Stimulated activated CD8-positive, alpha-beta memory T cell treated with anti-CD3 and anti-CD28 coated beads, Interleukin-15, amount 100 ng/mL, for 1 hour (primary cell): ENCODE data around the gene JADE1.
A peak's percentile ranks its signal among the peaks of the same experiment; 100 is the strongest.

ENCODE experiments used
- DNase-seq: peaks from one replicate; pipeline ENCODE4 v3.0.0-alpha.2; 2020; ENCODE audit warnings: low read depth

Gene JADE1

GRCh38 chr4:128810871-128811570 is 1.5 kb downstream of the JADE1 start:
- peak; percentile 61 for DNase-seq

GRCh38 chr4:128811571-128812441 is 2.3 kb downstream of the JADE1 start:
- DNase-seq = peak; percentile 58

- peak; percentile 4 for DNase-seq
Measured at GRCh38 chr4:128812442-128813235, 3.1 kb downstream of the JADE1 start.

- no peak for DNase-seq
Measured at GRCh38 chr4:128813965-128814364, 4.5 kb downstream of the JADE1 start.

GRCh38 chr4:128818442-128818841 is 8.9 kb downstream of the JADE1 start:
- DNase-seq = no peak

GRCh38 chr4:128819082-128819742 is 9.7 kb downstream of the JADE1 start:
- DNase-seq = no peak

GRCh38 chr4:128820671-128821070 is 11.2 kb downstream of the JADE1 start:
- no peak for DNase-seq

- no peak for DNase-seq
Measured at GRCh38 chr4:128821151-128821550, 11.7 kb downstream of the JADE1 start.

GRCh38 chr4:128823025-128823661 is 13.6 kb downstream of the JADE1 start:
- DNase-seq = no peak

GRCh38 chr4:128825226-128825625 is 15.7 kb downstream of the JADE1 start:
- no peak for DNase-seq

GRCh38 chr4:128827296-128827695 is 17.8 kb downstream of the JADE1 start:
- no peak for DNase-seq

- no peak for DNase-seq
Measured at GRCh38 chr4:128830906-128831503, 21.5 kb downstream of the JADE1 start.

- DNase-seq = no peak
Measured at GRCh38 chr4:128831531-128832242, 22.2 kb downstream of the JADE1 start.

- no peak for DNase-seq
Measured at GRCh38 chr4:128832243-128832625, 22.7 kb downstream of the JADE1 start.

- no peak for DNase-seq
Measured at GRCh38 chr4:128835498-128836222, 26.2 kb downstream of the JADE1 start.

GRCh38 chr4:128837198-128837597 is 27.7 kb downstream of the JADE1 start:
- no peak for DNase-seq

- no peak for DNase-seq
Measured at GRCh38 chr4:128837679-128838078, 28.2 kb downstream of the JADE1 start.

- DNase-seq = no peak
Measured at GRCh38 chr4:128840711-128841318, 31.3 kb downstream of the JADE1 start.

- no peak for DNase-seq
Measured at GRCh38 chr4:128841402-128841801, 31.9 kb downstream of the JADE1 start.
